OCI-LY7 (cell line): ENCODE results near the gene BRD2.

ENCODE experiments used
- EZH2phosphoT487 ChIP-seq: fragments of 200-600 bp; sonication (generic); IDR thresholded peaks from 2 replicates; pipeline ENCODE4 v1.6.1; 2018; ENCODE audit warnings: low read depth, borderline replicate concordance, mild to moderate bottlenecking, mixed run types, antibody characterized with exemption, low read length, moderate library complexity, mixed read lengths
- TF ChIP-seq, protein P1 (sequence below): fragments of 200-600 bp; sonication (generic); conservative IDR thresholded peaks from 2 replicates; pipeline ENCODE4 v1.5.1; 2014; ENCODE audit warnings: mild to moderate bottlenecking, antibody characterized with exemption, low read length, moderate library complexity, mixed read lengths

DNA sequence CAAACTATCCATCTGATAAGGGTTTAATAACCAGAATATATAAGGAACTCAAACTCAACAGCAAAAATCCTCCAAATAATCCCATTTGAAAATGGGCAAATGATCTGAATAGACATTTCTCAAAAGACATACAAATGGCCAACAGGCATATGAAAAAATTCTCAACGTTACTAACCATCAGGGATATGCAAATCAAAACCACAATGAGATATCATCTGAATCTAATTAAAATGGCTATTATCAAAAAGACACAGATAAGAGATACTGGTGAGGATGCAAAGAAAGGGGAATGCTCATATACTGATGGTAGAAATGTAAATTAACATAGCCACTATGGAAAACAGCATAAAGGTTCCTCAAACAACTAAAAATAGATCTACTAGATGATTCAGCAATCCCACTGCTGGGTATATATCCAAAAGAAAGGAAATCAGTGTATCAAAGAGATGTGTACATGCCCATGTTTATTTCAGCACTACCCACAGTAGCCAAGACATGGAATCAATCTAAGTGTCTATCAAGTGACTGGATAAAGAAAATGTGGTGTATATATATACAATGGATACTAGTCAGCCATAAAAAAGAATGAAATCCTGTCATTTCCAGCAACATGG, 6.1 kb upstream of the BRD2 start:
- TF ChIP-seq, protein P1, sequence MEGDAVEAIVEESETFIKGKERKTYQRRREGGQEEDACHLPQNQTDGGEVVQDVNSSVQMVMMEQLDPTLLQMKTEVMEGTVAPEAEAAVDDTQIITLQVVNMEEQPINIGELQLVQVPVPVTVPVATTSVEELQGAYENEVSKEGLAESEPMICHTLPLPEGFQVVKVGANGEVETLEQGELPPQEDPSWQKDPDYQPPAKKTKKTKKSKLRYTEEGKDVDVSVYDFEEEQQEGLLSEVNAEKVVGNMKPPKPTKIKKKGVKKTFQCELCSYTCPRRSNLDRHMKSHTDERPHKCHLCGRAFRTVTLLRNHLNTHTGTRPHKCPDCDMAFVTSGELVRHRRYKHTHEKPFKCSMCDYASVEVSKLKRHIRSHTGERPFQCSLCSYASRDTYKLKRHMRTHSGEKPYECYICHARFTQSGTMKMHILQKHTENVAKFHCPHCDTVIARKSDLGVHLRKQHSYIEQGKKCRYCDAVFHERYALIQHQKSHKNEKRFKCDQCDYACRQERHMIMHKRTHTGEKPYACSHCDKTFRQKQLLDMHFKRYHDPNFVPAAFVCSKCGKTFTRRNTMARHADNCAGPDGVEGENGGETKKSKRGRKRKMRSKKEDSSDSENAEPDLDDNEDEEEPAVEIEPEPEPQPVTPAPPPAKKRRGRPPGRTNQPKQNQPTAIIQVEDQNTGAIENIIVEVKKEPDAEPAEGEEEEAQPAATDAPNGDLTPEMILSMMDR = no peak
- TF ChIP-seq EZH2phosphoT487 = no peak
